ENCODE data around the gene OTUD7B. TPM values are rescaled to one million over a fixed set of nuclear protein-coding genes. Genes with fewer than 3 reads are reported as not detected.
A peak's percentile ranks its signal among the peaks of the same experiment; 100 is the strongest.
"Not testable (repeated sequence)": the region's sequence is repeated elsewhere in the genome, so short reads cannot be mapped to it uniquely, and the experiment has no call there.

The OTUD7B gene
- 27.7 and 28.3 TPM in 2 replicates for total RNA-seq
- long read RNA-seq, partial matches to known transcripts = 0 of 3 reads
- long read RNA-seq, other reads (novel, unspliced or antisense) = 3 of 3 reads

- H3K27ac Mint-ChIP-seq (ENCODE audit: unreplicated experiment) = peak within 1 kb of the TSS; percentile 93
- H3K9me3 Mint-ChIP-seq = no peaks in the 10 kb centered on the region
- peak; percentile 80 for DNase-seq (ENCODE audit: low read depth, low spot score)
- peaks cover 35% of the 10 kb centered on the region for H3K4me1 Mint-ChIP-seq
- TF ChIP-seq CTCF (conservative IDR thresholded peaks at IDR 0.05) = no peak
- H3K36me3 Mint-ChIP-seq (ENCODE audit: low read depth) = no peaks in the 10 kb centered on the region
- peak within 1 kb of the TSS; percentile 95 for H3K4me3 Mint-ChIP-seq
- no peaks in the 10 kb centered on the region for H3K27me3 Mint-ChIP-seq (ENCODE audit: low read depth)
Measured at GRCh38 chr1:150010393-150011115, at the start of gene OTUD7B. TSS of gene OTUD7B (minus strand) at chr1:150010726. CDS start at chr1:149977510, 33,216 bp downstream.

- TF ChIP-seq CTCF (conservative IDR thresholded peaks at IDR 0.05) = no peak
- no peaks in the 10 kb centered on the region for H3K9me3 Mint-ChIP-seq
- H3K27me3 Mint-ChIP-seq (ENCODE audit: low read depth) = no peaks in the 10 kb centered on the region
- no peak for DNase-seq (ENCODE audit: low read depth, low spot score)
- no peak overlapping the region for H3K27ac Mint-ChIP-seq (ENCODE audit: unreplicated experiment)
- no peak overlapping the region for H3K4me3 Mint-ChIP-seq
- H3K4me1 Mint-ChIP-seq = peaks cover 5% of the 10 kb centered on the region
- H3K36me3 Mint-ChIP-seq (ENCODE audit: low read depth) = no peaks in the 10 kb centered on the region
Measured at GRCh38 chr1:150060260-150060659, 49.7 kb upstream of the OTUD7B start.

GRCh38 chr1:150056407-150056806 lies 45.9 kb upstream of the OTUD7B start:
- Mint-ChIP-seq H3K27me3 (ENCODE audit: low read depth) (no peaks in the 10 kb centered on the region), H3K9me3 (no peaks in the 10 kb centered on the region), H3K36me3 (ENCODE audit: low read depth) (no peaks in the 10 kb centered on the region), H3K4me3 (no peak overlapping the region), H3K4me1 (peaks cover 5% of the 10 kb centered on the region), H3K27ac (ENCODE audit: unreplicated experiment) (no peak overlapping the region)
- no peak for TF ChIP-seq CTCF (conservative IDR thresholded peaks at IDR 0.05)
- no peak for DNase-seq (ENCODE audit: low read depth, low spot score)

- H3K27me3 Mint-ChIP-seq (ENCODE audit: low read depth); H3K4me3 Mint-ChIP-seq; H3K36me3 Mint-ChIP-seq (ENCODE audit: low read depth); H3K9me3 Mint-ChIP-seq; H3K27ac Mint-ChIP-seq (ENCODE audit: unreplicated experiment); H3K4me1 Mint-ChIP-seq; DNase-seq (ENCODE audit: low read depth, low spot score): not testable (repeated sequence)
Measured at GRCh38 chr1:150055507-150055906, 45.0 kb upstream of the OTUD7B start.

- no peaks in the 10 kb centered on the region for H3K9me3 Mint-ChIP-seq
- DNase-seq (ENCODE audit: low read depth, low spot score) = no peak
- no peaks in the 10 kb centered on the region for H3K4me1 Mint-ChIP-seq
- no peaks in the 10 kb centered on the region for H3K27me3 Mint-ChIP-seq (ENCODE audit: low read depth)
- no peak overlapping the region for H3K4me3 Mint-ChIP-seq
- TF ChIP-seq CTCF (conservative IDR thresholded peaks at IDR 0.05) = no peak
- H3K27ac Mint-ChIP-seq (ENCODE audit: unreplicated experiment) = no peak overlapping the region
- no peaks in the 10 kb centered on the region for H3K36me3 Mint-ChIP-seq (ENCODE audit: low read depth)
Measured at GRCh38 chr1:150053926-150054325, 43.4 kb upstream of the OTUD7B start.

- not testable (repeated sequence) for H3K4me1 Mint-ChIP-seq; H3K4me3 Mint-ChIP-seq; H3K27me3 Mint-ChIP-seq (ENCODE audit: low read depth); H3K27ac Mint-ChIP-seq (ENCODE audit: unreplicated experiment); H3K9me3 Mint-ChIP-seq; H3K36me3 Mint-ChIP-seq (ENCODE audit: low read depth); DNase-seq (ENCODE audit: low read depth, low spot score)
Measured at GRCh38 chr1:150051905-150052412, 41.4 kb upstream of the OTUD7B start.
